Tibial artery (tissue), 4 donors: ENCODE measurements around the gene BCL2L2.

Experiments used
- DNase-seq, 2 donors: peaks; one replicate each; pipeline ENCODE4 v3.0.0-alpha.2; 2019
- H3K27ac ChIP-seq, 2 donors: fragments of 200-600 bp; sonication (generic) in 1 of 2; 1 replicate in 1 of 2; 2 replicates in 1 of 2; pipeline ENCODE4 v1.5.1; 2018 to 2019; ENCODE audit warnings: mild to moderate bottlenecking in 1 of 2
- H3K27me3 ChIP-seq, 2 donors: fragments of 200-600 bp; sonication (generic) in 1 of 2; one replicate each; pipeline versions ENCODE4 v1.5.1 to v1.6.0; 2016 to 2019
- H3K36me3 ChIP-seq, 3 donors: fragments of 200-600 bp; sonication (generic) in 2 of 3; one replicate each; pipeline ENCODE4 v1.5.1; 2016 to 2019; ENCODE audit warnings: mild to moderate bottlenecking in 2 of 3
- H3K4me1 ChIP-seq, 4 donors: fragments of 200-600 bp; sonication (generic) in 2 of 4; 1 replicate in 3 of 4; 2 replicates in 1 of 4; pipeline ENCODE4 v1.5.1; 2016 to 2019
- H3K4me3 ChIP-seq, 2 donors: fragments of 200-600 bp; sonication (generic) in 1 of 2; 1 replicate in 1 of 2; 2 replicates in 1 of 2; pipeline ENCODE4 v1.5.1; 2018 to 2019; ENCODE audit warnings: mild to moderate bottlenecking in 2 of 2
- H3K9me3 ChIP-seq, 3 donors: fragments of 200-600 bp; sonication (generic) in 1 of 3; one replicate each; pipeline ENCODE4 v1.5.1; 2016 to 2019
- CTCF ChIP-seq, 2 experiments: fragments of 200-600 bp in 1 of 2; fragments of 450-650 bp in 1 of 2; IDR thresholded peaks; one replicate each; pipeline ENCODE4 v1.5.1; 2017 to 2019; ENCODE audit warnings: antibody characterized with exemption in 2 of 2, mild to moderate bottlenecking in 1 of 2, moderate library complexity in 1 of 2
- intact Hi-C: fragments of 100-400 bp; cut with DNase I; formaldehyde crosslinking; loops from one replicate; pipeline ENCODE4 v1.15.0; 2023; ENCODE audit warnings: low total_unique reads

Gene BCL2L2

GRCh38 chr14:23286020-23286901 lies 20.4 kb upstream of the BCL2L2 start, which contains the start of gene HOMEZ:
TSS of gene HOMEZ (minus strand) at chr14:23286132. CDS start at chr14:23285952, 180 bp downstream.
- peak in 1 of 2 experiments; percentile 32 for TF ChIP-seq CTCF (IDR thresholded peaks at IDR 0.05)
- Histone ChIP-seq H3K27me3 (peaks cover 0 to under 1% of the 10 kb centered on the region in 2 donors), H3K4me1 (peaks cover 0 to 22% (median 9%) of the 10 kb centered on the region in 4 donors), H3K36me3 (peaks cover 0 to 3% (median 0%) of the 10 kb centered on the region in 3 donors), H3K4me3 (peak within 1 kb of the TSS; percentile 87 to 99), H3K27ac (peak within 1 kb of the TSS; percentile 95 to 100), H3K9me3 (no peaks in the 10 kb centered on the region)
- DNase-seq: peak; percentile 100
- intact Hi-C loops: no loop called here

GRCh38 chr14:23286902-23287479 lies 19.6 kb upstream of the BCL2L2 start:
- DNase-seq: no peak
- intact Hi-C loops: no loop called here
- Histone ChIP-seq H3K27ac (peak overlapping the region; percentile 95 to 100), H3K4me1 (peaks cover 0 to 22% (median 9%) of the 10 kb centered on the region in 4 donors), H3K4me3 (peak overlapping the region; percentile 87 to 99), H3K36me3 (no peaks in the 10 kb centered on the region), H3K27me3 (peaks cover 0 to 8% of the 10 kb centered on the region in 2 donors), H3K9me3 (no peaks in the 10 kb centered on the region)
- TF ChIP-seq CTCF (IDR thresholded peaks at IDR 0.05): no peak

- H3K9me3 ChIP-seq: no peaks in the 10 kb centered on the region
- H3K4me3 ChIP-seq: no peak overlapping the region
- H3K27ac ChIP-seq: no peak overlapping the region
- peaks cover 0 to 9% (median 0%) of the 10 kb centered on the region in 3 donors for H3K36me3 ChIP-seq
- peaks cover 0 to 21% (median 10%) of the 10 kb centered on the region in 4 donors for H3K4me1 ChIP-seq
- intact Hi-C loops: loop anchor here (10.0 kb wide), 1 partner anchor 110 kb away; the partner anchor contains the start of gene SLC7A8
- no peak for DNase-seq
- H3K27me3 ChIP-seq: peaks cover 0 to 8% of the 10 kb centered on the region in 2 donors
- peak; percentile 66 to 88 for TF ChIP-seq CTCF (IDR thresholded peaks at IDR 0.05)
These were observed 11.7 kb upstream of the BCL2L2 start for GRCh38 chr14:23294734-23295561.

GRCh38 chr14:23296012-23296777 lies 10.4 kb upstream of the BCL2L2 start:
- Histone ChIP-seq H3K27me3 (peaks cover 0 to 8% of the 10 kb centered on the region in 2 donors), H3K4me1 (peaks cover 0 to 28% (median 18%) of the 10 kb centered on the region in 4 donors), H3K36me3 (peaks cover 0 to 9% (median 0%) of the 10 kb centered on the region in 3 donors), H3K4me3 (no peak overlapping the region), H3K9me3 (no peaks in the 10 kb centered on the region), H3K27ac (no peak overlapping the region)
- no peak for TF ChIP-seq CTCF (IDR thresholded peaks at IDR 0.05)
- no peak for DNase-seq
- intact Hi-C loops: loop anchor here (10.0 kb wide), 1 partner anchor 111 kb away; the partner anchor contains the start of gene SLC7A8
